ENCODE measurements around the gene TMIGD2. TPM values are rescaled to one million over a fixed set of nuclear protein-coding genes. Genes with fewer than 3 reads are reported as not detected.
"Not testable (repeated sequence)": the region's sequence is repeated elsewhere in the genome, so short reads cannot be mapped to it uniquely, and the experiment has no call there.

TMIGD2 gene
- total and polyA plus RNA-seq, 5 donors from 2014 or later: 4.8 to 17.1 (median 5.4) TPM

DNA sequence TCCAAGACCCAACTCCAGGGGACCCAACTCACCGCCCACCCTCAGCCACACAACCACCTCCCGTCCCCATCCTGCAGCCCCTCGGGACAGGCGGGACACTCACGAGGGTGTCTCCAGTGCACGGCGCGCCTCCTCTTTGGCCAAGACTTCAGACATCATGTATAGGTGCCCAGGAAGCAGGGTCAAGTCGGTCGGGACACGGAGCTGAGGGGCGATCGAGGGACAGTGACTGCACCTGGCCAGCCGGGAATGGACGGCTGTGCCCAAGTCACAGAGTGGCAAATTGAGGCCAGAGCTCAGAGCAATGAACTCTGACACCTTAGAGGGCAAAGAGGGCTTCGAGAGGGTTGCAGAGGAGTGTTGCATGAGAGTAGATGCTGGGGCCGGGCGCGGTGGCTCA lies 27.7 kb upstream of the TMIGD2 start:
- H3K4me3 Mint-ChIP-seq: peak overlapping the region in 3 of 4 donors; percentile 5 to 88 (median 54)
- DNase-seq (no peak), ATAC-seq (ENCODE audit: low read depth in 2 of 2) (no peak)
- peaks cover 0 to 29% (median 16%) of the 10 kb centered on the region in 4 donors for H3K4me1 Mint-ChIP-seq
- Histone ChIP-seq H3K4me1 (ENCODE audit: control insufficient read depth, insufficient read depth, low read length, poor library complexity, severe bottlenecking) (peaks cover 22% of the 10 kb centered on the region), H3K9me3 (ENCODE audit: control insufficient read depth in 2 of 2, low read length in 2 of 2) (no peaks in the 10 kb centered on the region), H3K27me3 (ENCODE audit: control insufficient read depth, insufficient read depth, low read length) (no peaks in the 10 kb centered on the region), H3K4me3 (ENCODE audit: low read depth, low read length) (no peak overlapping the region), H3K36me3 (ENCODE audit: control insufficient read depth, insufficient read depth, low read length) (no peaks in the 10 kb centered on the region), H3K27ac (ENCODE audit: insufficient read depth, low read length, poor library complexity, severe bottlenecking) (no peak overlapping the region)
- peaks cover 11% of the 10 kb centered on the region for H3K27me3 Mint-ChIP-seq
- peaks cover 4% of the 10 kb centered on the region for H3K36me3 Mint-ChIP-seq
- H3K27ac Mint-ChIP-seq: no peak overlapping the region
- H3K9me3 Mint-ChIP-seq: peaks cover 0 to 4% (median 0%) of the 10 kb centered on the region in 7 donors

DNA sequence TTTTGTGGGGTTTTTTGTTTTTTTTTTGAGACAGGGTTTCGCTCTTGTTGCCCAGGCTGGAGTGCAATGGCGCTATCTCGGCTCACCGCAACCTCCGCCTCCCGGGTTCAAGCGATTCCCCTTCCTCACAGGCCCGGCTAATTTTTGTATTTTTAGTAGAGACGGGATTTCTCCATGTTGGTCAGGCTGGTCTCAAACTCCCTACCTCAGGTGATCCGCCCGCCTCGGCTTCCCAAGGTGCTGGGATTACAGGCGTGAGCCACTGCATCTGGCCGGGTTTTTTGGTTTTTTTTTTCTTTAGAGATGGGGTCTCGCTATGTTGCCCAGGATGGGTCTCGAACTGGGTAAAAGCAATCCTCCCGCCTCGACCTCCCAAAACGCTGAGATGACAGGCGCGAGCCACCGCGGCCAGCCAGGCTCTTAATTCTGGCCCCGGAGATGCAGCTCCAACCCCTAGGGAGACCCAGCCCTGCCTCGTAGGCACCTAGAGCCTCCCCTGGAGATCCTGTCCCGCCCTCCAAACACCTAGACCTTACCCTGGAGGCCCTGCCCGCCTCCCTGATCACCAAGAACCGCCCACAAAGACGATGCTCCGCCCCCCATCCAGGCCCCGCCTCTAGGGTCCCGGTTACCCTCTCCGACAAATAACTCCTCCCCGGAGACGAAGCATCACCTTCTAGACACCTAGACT lies 26.9 kb upstream of the TMIGD2 start:
- H3K4me1 ChIP-seq (ENCODE audit: control insufficient read depth, insufficient read depth, low read length, poor library complexity, severe bottlenecking): peaks cover 22% of the 10 kb centered on the region
- peaks cover 14% of the 10 kb centered on the region for H3K27me3 Mint-ChIP-seq
- H3K9me3 Mint-ChIP-seq; H3K36me3 Mint-ChIP-seq; ATAC-seq (ENCODE audit: low read depth in 2 of 2); H3K36me3 ChIP-seq (ENCODE audit: control insufficient read depth, insufficient read depth, low read length); H3K9me3 ChIP-seq (ENCODE audit: control insufficient read depth in 2 of 2, low read length in 2 of 2); DNase-seq; H3K27me3 ChIP-seq (ENCODE audit: control insufficient read depth, insufficient read depth, low read length): not testable (repeated sequence)
- H3K4me3 Mint-ChIP-seq: peak overlapping the region; percentile 82 to 93 (median 89)
- peak overlapping the region; percentile 14 for H3K27ac ChIP-seq (ENCODE audit: insufficient read depth, low read length, poor library complexity, severe bottlenecking)
- H3K4me3 ChIP-seq (ENCODE audit: low read depth, low read length): peak overlapping the region; percentile 37
- H3K27ac Mint-ChIP-seq: peak overlapping the region in 1 of 3 donors; percentile 79
- peaks cover 0 to 29% (median 16%) of the 10 kb centered on the region in 4 donors for H3K4me1 Mint-ChIP-seq

DNA sequence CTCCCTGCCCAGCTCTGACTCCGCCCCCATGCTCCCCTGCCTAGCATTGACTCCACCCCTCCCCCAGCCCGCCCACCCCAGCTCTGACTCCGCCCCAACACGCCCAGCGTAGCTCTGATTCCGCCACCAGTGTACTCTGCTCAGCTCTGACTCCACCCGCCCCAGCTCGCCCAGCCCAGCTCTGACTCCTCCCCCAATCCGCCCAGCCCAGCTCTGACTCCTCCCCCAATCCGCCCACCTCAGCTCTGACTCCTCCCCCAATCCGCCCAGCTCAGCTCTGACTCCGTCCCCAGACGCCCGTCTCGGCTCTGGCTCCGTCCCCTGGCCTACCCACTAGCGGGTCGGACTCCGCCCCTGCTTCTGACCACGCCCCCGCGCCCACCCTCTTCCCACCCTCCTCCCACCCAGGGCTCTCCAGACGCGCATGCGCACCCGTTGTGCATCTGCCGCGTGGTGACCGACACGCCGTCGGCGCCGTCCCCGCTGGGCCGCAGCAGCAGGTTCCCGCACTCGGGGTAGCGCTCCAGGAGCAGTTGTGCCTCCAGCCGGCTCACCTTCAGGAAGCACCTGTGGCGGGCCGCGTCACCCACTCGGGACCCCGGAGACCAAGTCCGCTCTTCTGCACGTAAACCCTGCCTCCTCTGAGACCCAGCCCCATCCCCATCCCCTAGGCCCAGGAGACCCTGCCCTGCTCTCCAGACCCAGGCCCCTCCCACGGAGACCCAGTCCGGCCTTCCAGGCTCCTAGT lies 26.2 kb upstream of the TMIGD2 start:
- Mint-ChIP-seq H3K36me3 (no peaks in the 10 kb centered on the region), H3K27ac (peak overlapping the region; percentile 69 to 90 (median 89)), H3K4me3 (peak overlapping the region; percentile 82 to 93 (median 89)), H3K4me1 (peaks cover 0 to 29% (median 16%) of the 10 kb centered on the region in 4 donors), H3K27me3 (peaks cover 14% of the 10 kb centered on the region), H3K9me3 (peaks cover 0 to 3% (median 0%) of the 10 kb centered on the region in 7 donors)
- Histone ChIP-seq H3K27ac (ENCODE audit: insufficient read depth, low read length, poor library complexity, severe bottlenecking) (peak overlapping the region; percentile 14), H3K4me3 (ENCODE audit: low read depth, low read length) (peak overlapping the region; percentile 37), H3K9me3 (ENCODE audit: control insufficient read depth in 2 of 2, low read length in 2 of 2) (no peaks in the 10 kb centered on the region), H3K4me1 (ENCODE audit: control insufficient read depth, insufficient read depth, low read length, poor library complexity, severe bottlenecking) (peaks cover 22% of the 10 kb centered on the region), H3K27me3 (ENCODE audit: control insufficient read depth, insufficient read depth, low read length) (no peaks in the 10 kb centered on the region), H3K36me3 (ENCODE audit: control insufficient read depth, insufficient read depth, low read length) (no peaks in the 10 kb centered on the region)
- DNase-seq (peak; percentile 81 to 89 (median 85)), ATAC-seq (ENCODE audit: low read depth in 2 of 2) (peak; percentile 90)

DNA sequence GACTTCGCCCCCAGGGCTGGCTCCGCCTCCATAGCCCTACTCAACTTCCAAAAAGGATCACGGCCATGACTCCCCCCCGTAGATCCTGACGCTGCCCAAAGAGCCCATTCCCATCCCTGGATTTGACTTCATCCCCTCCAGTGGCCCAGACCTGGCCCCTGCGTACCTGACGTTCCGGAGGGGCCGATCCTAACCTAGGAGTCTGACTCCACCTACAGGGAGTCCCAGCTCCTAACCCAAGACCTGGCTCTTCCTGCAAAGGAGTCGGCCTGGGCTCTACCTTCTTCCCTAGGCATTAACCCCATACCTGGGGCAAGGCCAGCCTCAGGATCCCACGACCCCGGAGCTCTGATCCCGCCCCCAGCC lies 25.7 kb upstream of the TMIGD2 start:
- H3K9me3 ChIP-seq (ENCODE audit: control insufficient read depth in 2 of 2, low read length in 2 of 2): no peaks in the 10 kb centered on the region
- peak overlapping the region in 2 of 3 donors; percentile 69 for H3K27ac Mint-ChIP-seq
- H3K4me3 ChIP-seq (ENCODE audit: low read depth, low read length): peak overlapping the region; percentile 53
- peaks cover 0 to 29% (median 16%) of the 10 kb centered on the region in 4 donors for H3K4me1 Mint-ChIP-seq
- ATAC-seq (ENCODE audit: low read depth in 2 of 2) (no peak), DNase-seq (no peak)
- peaks cover 22% of the 10 kb centered on the region for H3K4me1 ChIP-seq (ENCODE audit: control insufficient read depth, insufficient read depth, low read length, poor library complexity, severe bottlenecking)
- no peaks in the 10 kb centered on the region for H3K36me3 Mint-ChIP-seq
- no peaks in the 10 kb centered on the region for H3K36me3 ChIP-seq (ENCODE audit: control insufficient read depth, insufficient read depth, low read length)
- H3K27me3 Mint-ChIP-seq: peaks cover 14% of the 10 kb centered on the region
- H3K27me3 ChIP-seq (ENCODE audit: control insufficient read depth, insufficient read depth, low read length): no peaks in the 10 kb centered on the region
- peaks cover 0 to 3% (median 0%) of the 10 kb centered on the region in 7 donors for H3K9me3 Mint-ChIP-seq
- peak overlapping the region; percentile 14 for H3K27ac ChIP-seq (ENCODE audit: insufficient read depth, low read length, poor library complexity, severe bottlenecking)
- H3K4me3 Mint-ChIP-seq: peak overlapping the region; percentile 74 to 90 (median 88)

DNA sequence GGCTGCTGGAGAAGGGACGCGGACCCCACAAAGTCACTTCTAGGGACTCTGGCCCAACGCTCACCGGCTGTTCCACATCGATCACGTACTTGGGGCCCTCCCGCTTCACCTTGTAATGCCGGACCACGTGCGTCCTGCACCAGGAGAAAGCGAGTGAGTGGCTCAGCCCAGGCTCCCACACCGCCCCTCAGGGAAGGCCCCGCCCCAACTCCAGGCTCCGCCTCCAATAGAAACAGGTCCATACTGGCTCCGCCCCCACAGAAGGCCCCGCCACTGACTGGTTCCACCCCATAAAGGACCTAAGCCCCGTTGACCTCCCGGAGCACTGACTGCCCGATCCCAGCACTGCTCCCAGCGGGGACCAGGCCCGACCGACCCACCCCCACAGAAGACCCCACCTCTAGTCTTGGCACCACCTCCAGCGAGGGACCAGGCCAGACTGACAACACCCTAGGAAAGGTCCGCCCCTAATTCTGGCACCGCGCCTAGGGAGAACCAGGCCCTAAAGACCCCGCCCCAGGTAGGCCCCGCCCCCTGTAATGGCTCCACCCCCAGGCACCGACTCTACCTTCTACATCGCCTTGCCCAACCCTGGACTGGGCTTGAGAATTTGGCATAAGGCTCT lies 25.2 kb upstream of the TMIGD2 start:
- DNase-seq (peak; percentile 38 to 56 (median 55)), ATAC-seq (ENCODE audit: low read depth in 2 of 2) (no peak)
- Mint-ChIP-seq H3K9me3 (peaks cover 0 to 3% (median 0%) of the 10 kb centered on the region in 7 donors), H3K4me3 (peak overlapping the region; percentile 74 to 90 (median 88)), H3K27me3 (peaks cover 14% of the 10 kb centered on the region), H3K4me1 (peaks cover 0 to 29% (median 16%) of the 10 kb centered on the region in 4 donors), H3K27ac (peak overlapping the region in 2 of 3 donors; percentile 69), H3K36me3 (no peaks in the 10 kb centered on the region)
- H3K4me1 ChIP-seq (ENCODE audit: control insufficient read depth, insufficient read depth, low read length, poor library complexity, severe bottlenecking): peaks cover 22% of the 10 kb centered on the region
- H3K27ac ChIP-seq (ENCODE audit: insufficient read depth, low read length, poor library complexity, severe bottlenecking): no peak overlapping the region
- peak overlapping the region; percentile 53 for H3K4me3 ChIP-seq (ENCODE audit: low read depth, low read length)
- H3K9me3 ChIP-seq (ENCODE audit: control insufficient read depth in 2 of 2, low read length in 2 of 2): no peaks in the 10 kb centered on the region
- no peaks in the 10 kb centered on the region for H3K36me3 ChIP-seq (ENCODE audit: control insufficient read depth, insufficient read depth, low read length)
- no peaks in the 10 kb centered on the region for H3K27me3 ChIP-seq (ENCODE audit: control insufficient read depth, insufficient read depth, low read length)

DNA sequence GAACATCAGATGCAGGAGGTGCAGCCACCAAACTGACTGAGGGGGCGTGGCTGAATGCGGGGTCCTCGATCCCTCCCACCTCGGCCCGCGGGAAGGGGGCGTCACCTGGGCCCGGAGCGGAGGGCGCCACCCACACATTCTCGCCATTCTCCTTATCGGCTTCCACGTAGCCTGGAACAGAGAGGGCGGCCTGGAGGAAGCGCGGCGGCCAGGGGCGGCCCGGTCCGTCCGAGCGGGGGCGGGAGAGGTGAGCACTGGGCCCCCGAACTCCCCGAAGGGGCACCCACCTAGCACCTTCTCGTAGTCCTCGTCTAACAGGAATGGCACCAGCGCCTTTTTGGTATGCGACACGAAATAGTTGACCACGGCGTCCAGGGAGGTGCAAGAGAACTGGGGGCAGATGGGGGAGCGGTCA lies 24.7 kb upstream of the TMIGD2 start:
- Histone ChIP-seq H3K36me3 (ENCODE audit: control insufficient read depth, insufficient read depth, low read length) (no peaks in the 10 kb centered on the region), H3K27me3 (ENCODE audit: control insufficient read depth, insufficient read depth, low read length) (no peaks in the 10 kb centered on the region), H3K27ac (ENCODE audit: insufficient read depth, low read length, poor library complexity, severe bottlenecking) (no peak overlapping the region), H3K4me1 (ENCODE audit: control insufficient read depth, insufficient read depth, low read length, poor library complexity, severe bottlenecking) (peaks cover 22% of the 10 kb centered on the region), H3K9me3 (ENCODE audit: control insufficient read depth in 2 of 2, low read length in 2 of 2) (no peaks in the 10 kb centered on the region), H3K4me3 (ENCODE audit: low read depth, low read length) (no peak overlapping the region)
- DNase-seq (peak in 1 of 3 donors; percentile 25), ATAC-seq (ENCODE audit: low read depth in 2 of 2) (no peak)
- Mint-ChIP-seq H3K9me3 (peaks cover 0 to 5% (median 0%) of the 10 kb centered on the region in 7 donors), H3K4me1 (peaks cover 0 to 29% (median 16%) of the 10 kb centered on the region in 4 donors), H3K36me3 (no peaks in the 10 kb centered on the region), H3K27ac (peak overlapping the region in 1 of 3 donors; percentile 69), H3K4me3 (peak overlapping the region in 3 of 4 donors; percentile 74 to 90 (median 88)), H3K27me3 (peaks cover 14% of the 10 kb centered on the region)

DNA sequence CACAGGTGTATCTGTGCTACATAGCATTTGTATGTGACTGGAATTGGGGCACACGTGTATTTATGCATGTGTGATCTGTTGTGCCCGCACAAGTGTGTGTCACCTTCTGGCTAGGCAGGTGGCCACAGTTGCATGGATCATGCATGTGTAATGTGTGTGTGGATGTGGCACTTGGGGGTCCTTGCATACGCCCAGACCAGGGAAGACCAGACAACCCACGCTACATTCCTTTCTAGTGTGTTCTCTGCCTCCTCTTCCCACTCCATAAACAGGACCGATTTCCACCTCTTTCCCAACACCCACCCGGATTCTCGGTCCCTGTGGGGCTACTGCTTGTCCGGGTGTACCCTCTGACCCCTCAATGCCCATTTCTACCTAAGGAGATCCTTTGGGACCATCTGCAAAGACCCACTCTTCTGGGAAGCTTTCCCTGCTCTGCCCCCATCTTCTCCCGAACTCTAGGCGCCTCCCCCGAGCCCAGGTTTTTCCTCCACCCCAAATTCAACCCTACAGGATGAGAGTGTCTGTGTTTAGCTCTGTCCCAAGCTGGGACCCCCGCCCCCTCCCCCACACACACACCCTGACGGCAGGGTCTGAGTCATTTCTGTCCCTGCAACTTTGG lies 24.1 kb upstream of the TMIGD2 start:
- H3K9me3 Mint-ChIP-seq: peaks cover 0 to 5% (median 0%) of the 10 kb centered on the region in 7 donors
- no peak overlapping the region for H3K27ac Mint-ChIP-seq
- no peak for ATAC-seq (ENCODE audit: low read depth in 2 of 2)

More for the DNA sequence above, 24.1 kb upstream of the TMIGD2 start:
- DNase-seq: no peak
- peaks cover 14% of the 10 kb centered on the region for H3K27me3 Mint-ChIP-seq
- H3K4me3 Mint-ChIP-seq: peak overlapping the region in 3 of 4 donors; percentile 54 to 80 (median 62)
- H3K4me1 Mint-ChIP-seq: peaks cover 0 to 29% (median 16%) of the 10 kb centered on the region in 4 donors
- H3K27ac ChIP-seq (ENCODE audit: insufficient read depth, low read length, poor library complexity, severe bottlenecking): no peak overlapping the region
- H3K27me3 ChIP-seq (ENCODE audit: control insufficient read depth, insufficient read depth, low read length): no peaks in the 10 kb centered on the region
- H3K36me3 Mint-ChIP-seq: no peaks in the 10 kb centered on the region
- H3K4me1 ChIP-seq (ENCODE audit: control insufficient read depth, insufficient read depth, low read length, poor library complexity, severe bottlenecking): peaks cover 22% of the 10 kb centered on the region
- H3K36me3 ChIP-seq (ENCODE audit: control insufficient read depth, insufficient read depth, low read length): no peaks in the 10 kb centered on the region
- H3K4me3 ChIP-seq (ENCODE audit: low read depth, low read length): no peak overlapping the region
- no peaks in the 10 kb centered on the region for H3K9me3 ChIP-seq (ENCODE audit: control insufficient read depth in 2 of 2, low read length in 2 of 2)

Measured in CD4-positive, CD25-positive, alpha-beta regulatory T cell (primary cell).